ENCODE data around the gene GP5. TPM values are rescaled to one million over a fixed set of nuclear protein-coding genes. Genes with fewer than 3 reads are reported as not detected.

GP5 gene
- total RNA-seq, 1 experiment from 2014 or later: 0.09 TPM

DNA sequence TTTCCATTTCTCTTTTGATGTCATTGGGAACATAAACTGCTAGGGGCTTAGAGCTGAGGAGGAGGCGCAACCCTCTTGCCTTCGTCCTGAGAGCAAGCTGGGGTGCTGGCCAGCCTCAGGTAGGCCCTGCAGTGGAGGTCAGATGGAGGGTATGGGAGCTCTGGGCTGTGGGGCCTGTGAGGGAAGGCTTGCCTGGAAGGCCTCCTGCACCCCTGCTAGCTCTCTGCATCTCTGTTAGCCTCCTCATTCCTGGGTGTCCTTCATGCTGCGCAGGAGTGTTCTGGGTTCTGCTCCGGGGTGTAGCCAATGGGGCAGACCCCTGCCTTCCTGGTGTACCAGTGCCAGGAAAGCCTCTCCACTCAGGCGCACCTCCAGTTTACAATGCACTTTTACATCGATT is 11.8 kb downstream of the GP5 start:
- ATAC-seq: no peak
- DNase-seq (ENCODE audit: low spot score): no peak
- no peak overlapping the region for H3K4me3 Mint-ChIP-seq
- peaks cover 9% of the 10 kb centered on the region for H3K36me3 Mint-ChIP-seq
- ChIA-PET CTCF (no interaction called here), POLR2A (interaction anchor here (0.7 kb wide), 1 partner anchor 367 kb away, joined by 3 read pairs; no protein-coding TSS in a partner anchor)
- H3K27ac Mint-ChIP-seq: no peak overlapping the region
- peaks cover 23% of the 10 kb centered on the region for H3K9me3 Mint-ChIP-seq
- TF ChIP-seq FOXJ3 (CRISPR knock-in tag; IDR thresholded peaks at IDR 0.05; ENCODE audit: borderline replicate concordance): no peak
- no peak for TF ChIP-seq ZNF219 (CRISPR knock-in tag; IDR thresholded peaks at IDR 0.05; ENCODE audit: borderline replicate concordance)
- no peak for TF ChIP-seq SMAD3 (CRISPR knock-in tag; IDR thresholded peaks at IDR 0.05; ENCODE audit: borderline replicate concordance)
- no peak for TF ChIP-seq CBFB (CRISPR knock-in tag; IDR thresholded peaks at IDR 0.05; ENCODE audit: low read depth)
- no peak for TF ChIP-seq AR (CRISPR knock-in tag; IDR thresholded peaks at IDR 0.05)
- no peak for TF ChIP-seq ZNF263 (CRISPR knock-in tag; IDR thresholded peaks at IDR 0.05; ENCODE audit: low read depth)
- TF ChIP-seq OVOL2 (CRISPR knock-in tag; IDR thresholded peaks at IDR 0.05; ENCODE audit: borderline replicate concordance): no peak
- TF ChIP-seq ATF6 (CRISPR knock-in tag; IDR thresholded peaks at IDR 0.05): no peak
- H3K27me3 Mint-ChIP-seq (ENCODE audit: low read depth): peaks cover 8% of the 10 kb centered on the region; the same call in 1 of the 2 replicates
- H3K4me1 Mint-ChIP-seq: peaks cover 26% of the 10 kb centered on the region

- Mint-ChIP-seq H3K27ac (no peak overlapping the region), H3K4me1 (peaks cover 27% of the 10 kb centered on the region), H3K36me3 (peaks cover 9% of the 10 kb centered on the region), H3K9me3 (peaks cover 23% of the 10 kb centered on the region), H3K27me3 (ENCODE audit: low read depth) (peaks cover 8% of the 10 kb centered on the region; the same call in 1 of the 2 replicates), H3K4me3 (no peak overlapping the region)
- POLR2A ChIA-PET: interaction anchor here (0.7 kb wide), 1 partner anchor 366 kb away, joined by 3 read pairs; no protein-coding TSS in a partner anchor
- CTCF ChIA-PET: interaction anchor here (1.5 kb wide), 1 partner anchor 53 kb away, joined by 5 read pairs; no protein-coding TSS in a partner anchor
- DNase-seq (ENCODE audit: low spot score) (no peak), ATAC-seq (no peak)
- TF ChIP-seq EMX1 (CRISPR knock-in tag; IDR thresholded peaks at IDR 0.05) (no peak), CREB1 (CRISPR knock-in tag; IDR thresholded peaks at IDR 0.05) (no peak), JAZF1 (CRISPR knock-in tag; IDR thresholded peaks at IDR 0.05) (no peak), IRF2 (CRISPR knock-in tag; IDR thresholded peaks at IDR 0.05; ENCODE audit: borderline replicate concordance, low read depth) (no peak), TP53 (CRISPR knock-in tag; IDR thresholded peaks at IDR 0.05) (no peak), TEAD1 (CRISPR knock-in tag; IDR thresholded peaks at IDR 0.05) (no peak), NFYB (CRISPR knock-in tag; conservative IDR thresholded peaks at IDR 0.05; ENCODE audit: low read depth) (no peak), FOXJ3 (CRISPR knock-in tag; IDR thresholded peaks at IDR 0.05; ENCODE audit: borderline replicate concordance) (no peak), NFATC4 (CRISPR knock-in tag; IDR thresholded peaks at IDR 0.05) (no peak), ZNF317 (CRISPR knock-in tag; IDR thresholded peaks at IDR 0.05; ENCODE audit: borderline replicate concordance, low read depth) (no peak), OVOL2 (CRISPR knock-in tag; IDR thresholded peaks at IDR 0.05; ENCODE audit: borderline replicate concordance) (no peak), ZMAT4 (CRISPR knock-in tag; IDR thresholded peaks at IDR 0.05) (no peak)
- TF ChIP-seq, protein P1, sequence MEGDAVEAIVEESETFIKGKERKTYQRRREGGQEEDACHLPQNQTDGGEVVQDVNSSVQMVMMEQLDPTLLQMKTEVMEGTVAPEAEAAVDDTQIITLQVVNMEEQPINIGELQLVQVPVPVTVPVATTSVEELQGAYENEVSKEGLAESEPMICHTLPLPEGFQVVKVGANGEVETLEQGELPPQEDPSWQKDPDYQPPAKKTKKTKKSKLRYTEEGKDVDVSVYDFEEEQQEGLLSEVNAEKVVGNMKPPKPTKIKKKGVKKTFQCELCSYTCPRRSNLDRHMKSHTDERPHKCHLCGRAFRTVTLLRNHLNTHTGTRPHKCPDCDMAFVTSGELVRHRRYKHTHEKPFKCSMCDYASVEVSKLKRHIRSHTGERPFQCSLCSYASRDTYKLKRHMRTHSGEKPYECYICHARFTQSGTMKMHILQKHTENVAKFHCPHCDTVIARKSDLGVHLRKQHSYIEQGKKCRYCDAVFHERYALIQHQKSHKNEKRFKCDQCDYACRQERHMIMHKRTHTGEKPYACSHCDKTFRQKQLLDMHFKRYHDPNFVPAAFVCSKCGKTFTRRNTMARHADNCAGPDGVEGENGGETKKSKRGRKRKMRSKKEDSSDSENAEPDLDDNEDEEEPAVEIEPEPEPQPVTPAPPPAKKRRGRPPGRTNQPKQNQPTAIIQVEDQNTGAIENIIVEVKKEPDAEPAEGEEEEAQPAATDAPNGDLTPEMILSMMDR (IDR thresholded peaks at IDR 0.05): no peak
- TF ChIP-seq, protein P2, sequence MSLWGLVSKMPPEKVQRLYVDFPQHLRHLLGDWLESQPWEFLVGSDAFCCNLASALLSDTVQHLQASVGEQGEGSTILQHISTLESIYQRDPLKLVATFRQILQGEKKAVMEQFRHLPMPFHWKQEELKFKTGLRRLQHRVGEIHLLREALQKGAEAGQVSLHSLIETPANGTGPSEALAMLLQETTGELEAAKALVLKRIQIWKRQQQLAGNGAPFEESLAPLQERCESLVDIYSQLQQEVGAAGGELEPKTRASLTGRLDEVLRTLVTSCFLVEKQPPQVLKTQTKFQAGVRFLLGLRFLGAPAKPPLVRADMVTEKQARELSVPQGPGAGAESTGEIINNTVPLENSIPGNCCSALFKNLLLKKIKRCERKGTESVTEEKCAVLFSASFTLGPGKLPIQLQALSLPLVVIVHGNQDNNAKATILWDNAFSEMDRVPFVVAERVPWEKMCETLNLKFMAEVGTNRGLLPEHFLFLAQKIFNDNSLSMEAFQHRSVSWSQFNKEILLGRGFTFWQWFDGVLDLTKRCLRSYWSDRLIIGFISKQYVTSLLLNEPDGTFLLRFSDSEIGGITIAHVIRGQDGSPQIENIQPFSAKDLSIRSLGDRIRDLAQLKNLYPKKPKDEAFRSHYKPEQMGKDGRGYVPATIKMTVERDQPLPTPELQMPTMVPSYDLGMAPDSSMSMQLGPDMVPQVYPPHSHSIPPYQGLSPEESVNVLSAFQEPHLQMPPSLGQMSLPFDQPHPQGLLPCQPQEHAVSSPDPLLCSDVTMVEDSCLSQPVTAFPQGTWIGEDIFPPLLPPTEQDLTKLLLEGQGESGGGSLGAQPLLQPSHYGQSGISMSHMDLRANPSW (CRISPR knock-in tag; conservative IDR thresholded peaks at IDR 0.05; ENCODE audit: low read depth): no peak
- TF ChIP-seq, protein P3, sequence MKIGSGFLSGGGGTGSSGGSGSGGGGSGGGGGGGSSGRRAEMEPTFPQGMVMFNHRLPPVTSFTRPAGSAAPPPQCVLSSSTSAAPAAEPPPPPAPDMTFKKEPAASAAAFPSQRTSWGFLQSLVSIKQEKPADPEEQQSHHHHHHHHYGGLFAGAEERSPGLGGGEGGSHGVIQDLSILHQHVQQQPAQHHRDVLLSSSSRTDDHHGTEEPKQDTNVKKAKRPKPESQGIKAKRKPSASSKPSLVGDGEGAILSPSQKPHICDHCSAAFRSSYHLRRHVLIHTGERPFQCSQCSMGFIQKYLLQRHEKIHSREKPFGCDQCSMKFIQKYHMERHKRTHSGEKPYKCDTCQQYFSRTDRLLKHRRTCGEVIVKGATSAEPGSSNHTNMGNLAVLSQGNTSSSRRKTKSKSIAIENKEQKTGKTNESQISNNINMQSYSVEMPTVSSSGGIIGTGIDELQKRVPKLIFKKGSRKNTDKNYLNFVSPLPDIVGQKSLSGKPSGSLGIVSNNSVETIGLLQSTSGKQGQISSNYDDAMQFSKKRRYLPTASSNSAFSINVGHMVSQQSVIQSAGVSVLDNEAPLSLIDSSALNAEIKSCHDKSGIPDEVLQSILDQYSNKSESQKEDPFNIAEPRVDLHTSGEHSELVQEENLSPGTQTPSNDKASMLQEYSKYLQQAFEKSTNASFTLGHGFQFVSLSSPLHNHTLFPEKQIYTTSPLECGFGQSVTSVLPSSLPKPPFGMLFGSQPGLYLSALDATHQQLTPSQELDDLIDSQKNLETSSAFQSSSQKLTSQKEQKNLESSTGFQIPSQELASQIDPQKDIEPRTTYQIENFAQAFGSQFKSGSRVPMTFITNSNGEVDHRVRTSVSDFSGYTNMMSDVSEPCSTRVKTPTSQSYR (CRISPR knock-in tag; IDR thresholded peaks at IDR 0.05): no peak
- TF ChIP-seq, protein P4, sequence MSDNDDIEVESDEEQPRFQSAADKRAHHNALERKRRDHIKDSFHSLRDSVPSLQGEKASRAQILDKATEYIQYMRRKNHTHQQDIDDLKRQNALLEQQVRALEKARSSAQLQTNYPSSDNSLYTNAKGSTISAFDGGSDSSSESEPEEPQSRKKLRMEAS (CRISPR knock-in tag; IDR thresholded peaks at IDR 0.05): no peak
Observed at GRCh38 chr3:194386648-194387047, 12.4 kb downstream of the GP5 start.

All from WTC11 (cell line).